Osteoblast (primary cell): ENCODE measurements around the gene TBC1D3B. TPM values are rescaled to one million over a fixed set of nuclear protein-coding genes. Genes with fewer than 3 reads are reported as not detected.

Source experiments
- DNase-seq: peaks from one replicate; pipeline ENCODE4 v3.0.0; 2011; ENCODE audit warnings: low spot score, mixed read lengths; ENCODE audit not compliant: insufficient read length; ENCODE audit errors: missing footprints
- H2AFZ ChIP-seq: 2 replicates; pipeline ENCODE4 v1.6.0; 2011; ENCODE audit warnings: mild to moderate bottlenecking, low read length
- H3K27ac ChIP-seq: 2 replicates; pipeline ENCODE4 v1.5.1; 2011; ENCODE audit warnings: mild to moderate bottlenecking, low read depth, low read length, moderate library complexity
- H3K27me3 ChIP-seq: 2 replicates; pipeline ENCODE4 v1.6.0; 2012; ENCODE audit warnings: mild to moderate bottlenecking, control low read depth, inconsistent platforms, low read length, moderate library complexity; ENCODE audit not compliant: insufficient read depth
- H3K36me3 ChIP-seq: 2 replicates; pipeline ENCODE4 v1.5.1; 2011; ENCODE audit warnings: mild to moderate bottlenecking, low read length, control low read depth, moderate library complexity; ENCODE audit not compliant: insufficient read depth
- H3K4me1 ChIP-seq: 2 replicates; pipeline ENCODE4 v1.5.1; 2011; ENCODE audit warnings: mild to moderate bottlenecking, low read length, control low read depth, moderate library complexity; ENCODE audit not compliant: insufficient read depth
- H3K4me2 ChIP-seq: 2 replicates; pipeline ENCODE4 v1.6.0; 2011; ENCODE audit warnings: mild to moderate bottlenecking, low read length; ENCODE audit not compliant: insufficient read depth
- H3K4me3 ChIP-seq: fragments of 200-600 bp; sonication (generic); 3 replicates; pipeline ENCODE4 v1.5.1; 2012; ENCODE audit warnings: mild to moderate bottlenecking, low read length, inconsistent platforms; ENCODE audit not compliant: insufficient read depth
- H3K79me2 ChIP-seq: 2 replicates; pipeline ENCODE4 v1.6.0; 2012; ENCODE audit warnings: mild to moderate bottlenecking, low read length, control low read depth, inconsistent platforms; ENCODE audit not compliant: insufficient read depth
- H3K9me3 ChIP-seq: 2 replicates; pipeline ENCODE4 v1.5.1; 2011; ENCODE audit warnings: low read depth, low read length, control low read depth
- H4K20me1 ChIP-seq: 2 replicates; pipeline ENCODE4 v1.6.0; 2012; ENCODE audit warnings: mild to moderate bottlenecking, low read length, control low read depth; ENCODE audit not compliant: insufficient read depth
- total RNA-seq: library from RNA; depleted of rRNA; stranded (reverse); fragments of >200 nt; gene quantifications from 2 replicates; pipeline ENCODE4 v1.2.3, GENCODE V29; 2012
- TF ChIP-seq, protein P1 (sequence below): IDR thresholded peaks from 2 replicates; pipeline ENCODE4 v1.5.1; 2011; ENCODE audit warnings: mild to moderate bottlenecking, low read depth, low read length, moderate library complexity; ENCODE audit errors: extremely low read depth

TBC1D3B gene
- total RNA-seq, 1 donor, result 0.36 TPM

DNA sequence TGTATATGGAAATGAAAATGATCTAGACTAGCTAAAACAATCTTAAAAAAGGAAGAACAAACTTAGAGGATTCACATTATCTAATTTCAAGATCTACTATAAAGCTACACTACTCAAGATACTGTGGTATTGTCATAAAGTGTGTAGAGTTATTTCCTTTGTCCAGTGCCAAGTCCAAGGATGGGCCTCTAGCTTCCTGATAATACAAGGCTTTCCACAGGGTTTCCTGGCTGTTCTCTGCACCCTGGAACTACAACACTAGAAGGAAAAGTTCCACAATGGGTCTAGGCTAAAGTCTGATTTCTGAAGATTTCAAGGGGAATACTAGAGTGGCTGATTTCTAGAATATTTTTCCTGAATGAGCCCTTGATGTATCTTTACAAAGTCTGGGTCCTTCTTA, 34.2 kb downstream of the TBC1D3B start:
- Histone ChIP-seq H3K79me2 (no peaks in the 10 kb centered on the region), H3K9me3 (no peaks in the 10 kb centered on the region), H2AFZ (no peak overlapping the region), H3K27me3 (no peaks in the 10 kb centered on the region), H3K27ac (no peak overlapping the region), H3K4me3 (no peak overlapping the region), H3K4me1 (no peaks in the 10 kb centered on the region), H4K20me1 (no peaks in the 10 kb centered on the region), H3K36me3 (no peaks in the 10 kb centered on the region), H3K4me2 (no peak overlapping the region)
- DNase-seq, result no peak
- TF ChIP-seq, protein P1, sequence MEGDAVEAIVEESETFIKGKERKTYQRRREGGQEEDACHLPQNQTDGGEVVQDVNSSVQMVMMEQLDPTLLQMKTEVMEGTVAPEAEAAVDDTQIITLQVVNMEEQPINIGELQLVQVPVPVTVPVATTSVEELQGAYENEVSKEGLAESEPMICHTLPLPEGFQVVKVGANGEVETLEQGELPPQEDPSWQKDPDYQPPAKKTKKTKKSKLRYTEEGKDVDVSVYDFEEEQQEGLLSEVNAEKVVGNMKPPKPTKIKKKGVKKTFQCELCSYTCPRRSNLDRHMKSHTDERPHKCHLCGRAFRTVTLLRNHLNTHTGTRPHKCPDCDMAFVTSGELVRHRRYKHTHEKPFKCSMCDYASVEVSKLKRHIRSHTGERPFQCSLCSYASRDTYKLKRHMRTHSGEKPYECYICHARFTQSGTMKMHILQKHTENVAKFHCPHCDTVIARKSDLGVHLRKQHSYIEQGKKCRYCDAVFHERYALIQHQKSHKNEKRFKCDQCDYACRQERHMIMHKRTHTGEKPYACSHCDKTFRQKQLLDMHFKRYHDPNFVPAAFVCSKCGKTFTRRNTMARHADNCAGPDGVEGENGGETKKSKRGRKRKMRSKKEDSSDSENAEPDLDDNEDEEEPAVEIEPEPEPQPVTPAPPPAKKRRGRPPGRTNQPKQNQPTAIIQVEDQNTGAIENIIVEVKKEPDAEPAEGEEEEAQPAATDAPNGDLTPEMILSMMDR, result no peak

DNA sequence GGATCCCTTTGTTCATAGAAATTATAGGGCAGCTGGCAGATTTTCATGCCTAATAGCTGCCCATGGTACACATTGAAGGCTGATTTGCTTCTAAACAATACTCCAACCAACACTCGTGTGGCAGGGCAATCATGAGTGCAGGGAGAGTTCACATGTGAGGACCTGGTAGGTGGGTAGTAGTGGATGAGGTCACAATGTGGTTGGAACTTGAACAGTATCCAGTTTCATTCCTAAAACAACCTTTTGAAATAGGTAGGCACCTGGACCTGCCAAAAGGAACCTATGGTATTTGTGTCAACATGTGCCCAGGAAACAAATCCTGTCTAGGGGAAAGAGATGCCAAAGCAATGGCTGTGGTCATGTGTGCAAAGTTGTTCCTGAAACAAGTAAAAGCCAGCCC, 40.0 kb downstream of the TBC1D3B start:
- Histone ChIP-seq H3K4me2 (no peak overlapping the region), H3K4me1 (no peaks in the 10 kb centered on the region), H4K20me1 (no peaks in the 10 kb centered on the region), H2AFZ (no peak overlapping the region), H3K4me3 (no peak overlapping the region), H3K9me3 (no peaks in the 10 kb centered on the region), H3K36me3 (no peaks in the 10 kb centered on the region), H3K79me2 (no peaks in the 10 kb centered on the region), H3K27me3 (no peaks in the 10 kb centered on the region), H3K27ac (no peak overlapping the region)
- DNase-seq, result no peak
- TF ChIP-seq, protein P1, result no peak

DNA sequence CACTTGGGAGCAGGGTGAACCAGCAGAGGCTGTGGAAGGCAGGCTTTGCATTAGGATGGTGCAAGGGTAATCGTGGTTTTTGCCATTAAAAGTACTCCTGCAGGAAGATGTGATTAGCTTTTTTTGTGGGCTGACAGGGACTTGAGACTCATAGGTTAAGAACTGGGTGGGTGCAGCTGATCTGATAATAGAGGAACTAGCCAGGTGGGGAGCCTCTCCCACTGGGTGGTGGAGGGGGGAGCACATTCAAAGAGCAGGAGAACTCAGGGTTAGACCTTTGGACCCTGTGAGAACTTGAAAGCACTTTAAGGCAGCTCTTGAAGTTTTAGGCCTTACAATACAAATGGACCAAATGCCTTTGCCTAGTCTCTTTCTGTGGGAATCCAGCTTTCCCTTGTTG, 40.4 kb downstream of the TBC1D3B start:
- Histone ChIP-seq H3K36me3 (no peaks in the 10 kb centered on the region), H3K27me3 (no peaks in the 10 kb centered on the region), H3K4me1 (no peaks in the 10 kb centered on the region), H3K4me3 (no peak overlapping the region), H3K4me2 (no peak overlapping the region), H2AFZ (no peak overlapping the region), H3K79me2 (no peaks in the 10 kb centered on the region), H4K20me1 (no peaks in the 10 kb centered on the region), H3K9me3 (no peaks in the 10 kb centered on the region), H3K27ac (no peak overlapping the region)
- TF ChIP-seq, protein P1, result no peak
- no peak for DNase-seq

DNA sequence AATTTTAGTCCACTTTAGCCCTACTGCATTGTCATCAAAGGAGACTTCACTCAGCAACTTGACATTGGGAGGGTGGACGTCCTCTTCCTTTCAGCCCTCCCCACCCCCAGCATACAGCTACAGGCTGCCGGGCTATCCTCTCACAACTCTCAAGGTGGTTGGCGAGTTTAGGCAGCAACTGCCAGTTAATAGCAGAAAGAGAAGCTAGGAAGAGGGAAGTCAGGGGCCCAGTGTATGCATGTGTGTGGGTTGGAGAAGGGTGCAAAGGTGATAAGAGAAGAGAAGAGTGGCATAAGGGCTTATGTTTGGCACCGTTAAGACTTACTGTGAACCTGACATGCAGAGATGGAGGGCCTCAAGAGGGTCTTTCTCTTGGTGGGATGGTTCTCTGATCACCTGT, 41.0 kb downstream of the TBC1D3B start:
- TF ChIP-seq, protein P1, result no peak
- no peaks in the 10 kb centered on the region for H3K36me3 ChIP-seq
- no peaks in the 10 kb centered on the region for H3K9me3 ChIP-seq
- no peak overlapping the region for H2AFZ ChIP-seq
- no peak overlapping the region for H3K27ac ChIP-seq
- no peak overlapping the region for H3K4me2 ChIP-seq
- DNase-seq, result no peak
- no peaks in the 10 kb centered on the region for H3K79me2 ChIP-seq
- H4K20me1 ChIP-seq, result no peaks in the 10 kb centered on the region
- H3K4me1 ChIP-seq, result no peaks in the 10 kb centered on the region
- no peak overlapping the region for H3K4me3 ChIP-seq
- H3K27me3 ChIP-seq, result no peaks in the 10 kb centered on the region
